ENCODE measurements around the gene DVL2.

DVL2 gene

DNA sequence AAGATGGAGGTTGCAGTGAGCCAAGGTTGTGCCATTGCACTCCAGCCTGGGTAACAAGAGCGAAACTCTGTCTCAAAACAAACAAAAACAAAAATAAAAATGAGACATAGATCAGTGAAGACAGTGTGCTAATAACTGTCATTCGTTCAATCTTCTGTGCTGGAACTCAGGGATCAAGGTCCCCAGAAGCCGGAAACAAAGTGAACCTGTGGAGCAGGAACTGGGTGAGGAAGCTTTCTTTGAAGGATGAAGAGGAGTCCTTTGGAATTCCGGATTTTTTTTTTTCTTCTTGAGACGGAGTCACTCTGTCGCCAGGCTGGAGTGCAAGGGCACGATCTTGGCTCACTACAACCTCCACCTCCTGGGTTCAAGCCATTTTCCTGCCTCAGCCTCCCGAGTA lies 45.1 kb upstream of the DVL2 start (continued):
- TF ChIP-seq, protein P1, sequence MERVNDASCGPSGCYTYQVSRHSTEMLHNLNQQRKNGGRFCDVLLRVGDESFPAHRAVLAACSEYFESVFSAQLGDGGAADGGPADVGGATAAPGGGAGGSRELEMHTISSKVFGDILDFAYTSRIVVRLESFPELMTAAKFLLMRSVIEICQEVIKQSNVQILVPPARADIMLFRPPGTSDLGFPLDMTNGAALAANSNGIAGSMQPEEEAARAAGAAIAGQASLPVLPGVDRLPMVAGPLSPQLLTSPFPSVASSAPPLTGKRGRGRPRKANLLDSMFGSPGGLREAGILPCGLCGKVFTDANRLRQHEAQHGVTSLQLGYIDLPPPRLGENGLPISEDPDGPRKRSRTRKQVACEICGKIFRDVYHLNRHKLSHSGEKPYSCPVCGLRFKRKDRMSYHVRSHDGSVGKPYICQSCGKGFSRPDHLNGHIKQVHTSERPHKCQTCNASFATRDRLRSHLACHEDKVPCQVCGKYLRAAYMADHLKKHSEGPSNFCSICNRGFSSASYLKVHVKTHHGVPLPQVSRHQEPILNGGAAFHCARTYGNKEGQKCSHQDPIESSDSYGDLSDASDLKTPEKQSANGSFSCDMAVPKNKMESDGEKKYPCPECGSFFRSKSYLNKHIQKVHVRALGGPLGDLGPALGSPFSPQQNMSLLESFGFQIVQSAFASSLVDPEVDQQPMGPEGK (CRISPR knock-in tag; IDR thresholded peaks at IDR 0.05; ENCODE audit: borderline replicate concordance), result no peak
- TF ChIP-seq ZC3H10 (CRISPR knock-in tag; IDR thresholded peaks at IDR 0.05) (no peak), PPARA (CRISPR knock-in tag; IDR thresholded peaks at IDR 0.05; ENCODE audit: borderline replicate concordance) (no peak), ARNTL (CRISPR knock-in tag; IDR thresholded peaks at IDR 0.05; ENCODE audit: borderline replicate concordance, low read depth) (no peak), ISL1 (CRISPR knock-in tag; IDR thresholded peaks at IDR 0.05) (no peak), ZNF70 (CRISPR knock-in tag; IDR thresholded peaks at IDR 0.05) (no peak), ZFP30 (CRISPR knock-in tag; IDR thresholded peaks at IDR 0.05) (no peak)

- TF ChIP-seq, protein P2, sequence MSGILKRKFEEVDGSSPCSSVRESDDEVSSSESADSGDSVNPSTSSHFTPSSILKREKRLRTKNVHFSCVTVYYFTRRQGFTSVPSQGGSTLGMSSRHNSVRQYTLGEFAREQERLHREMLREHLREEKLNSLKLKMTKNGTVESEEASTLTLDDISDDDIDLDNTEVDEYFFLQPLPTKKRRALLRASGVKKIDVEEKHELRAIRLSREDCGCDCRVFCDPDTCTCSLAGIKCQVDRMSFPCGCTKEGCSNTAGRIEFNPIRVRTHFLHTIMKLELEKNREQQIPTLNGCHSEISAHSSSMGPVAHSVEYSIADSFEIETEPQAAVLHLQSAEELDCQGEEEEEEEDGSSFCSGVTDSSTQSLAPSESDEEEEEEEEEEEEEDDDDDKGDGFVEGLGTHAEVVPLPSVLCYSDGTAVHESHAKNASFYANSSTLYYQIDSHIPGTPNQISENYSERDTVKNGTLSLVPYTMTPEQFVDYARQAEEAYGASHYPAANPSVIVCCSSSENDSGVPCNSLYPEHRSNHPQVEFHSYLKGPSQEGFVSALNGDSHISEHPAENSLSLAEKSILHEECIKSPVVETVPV (CRISPR knock-in tag; IDR thresholded peaks at IDR 0.05), result no peak
- TF ChIP-seq, protein P3, sequence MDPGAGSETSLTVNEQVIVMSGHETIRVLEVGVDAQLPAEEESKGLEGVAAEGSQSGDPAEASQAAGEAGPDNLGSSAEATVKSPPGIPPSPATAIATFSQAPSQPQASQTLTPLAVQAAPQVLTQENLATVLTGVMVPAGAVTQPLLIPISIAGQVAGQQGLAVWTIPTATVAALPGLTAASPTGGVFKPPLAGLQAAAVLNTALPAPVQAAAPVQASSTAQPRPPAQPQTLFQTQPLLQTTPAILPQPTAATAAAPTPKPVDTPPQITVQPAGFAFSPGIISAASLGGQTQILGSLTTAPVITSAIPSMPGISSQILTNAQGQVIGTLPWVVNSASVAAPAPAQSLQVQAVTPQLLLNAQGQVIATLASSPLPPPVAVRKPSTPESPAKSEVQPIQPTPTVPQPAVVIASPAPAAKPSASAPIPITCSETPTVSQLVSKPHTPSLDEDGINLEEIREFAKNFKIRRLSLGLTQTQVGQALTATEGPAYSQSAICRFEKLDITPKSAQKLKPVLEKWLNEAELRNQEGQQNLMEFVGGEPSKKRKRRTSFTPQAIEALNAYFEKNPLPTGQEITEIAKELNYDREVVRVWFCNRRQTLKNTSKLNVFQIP (CRISPR knock-in tag; IDR thresholded peaks at IDR 0.05; ENCODE audit: borderline replicate concordance, low read depth), result no peak
- TF ChIP-seq ZFP3 (CRISPR knock-in tag; IDR thresholded peaks at IDR 0.05), result no peak
- ATAC-seq, result no peak
These were observed 32.5 kb upstream of the DVL2 start for GRCh38 chr17:7266784-7267183.

DNA sequence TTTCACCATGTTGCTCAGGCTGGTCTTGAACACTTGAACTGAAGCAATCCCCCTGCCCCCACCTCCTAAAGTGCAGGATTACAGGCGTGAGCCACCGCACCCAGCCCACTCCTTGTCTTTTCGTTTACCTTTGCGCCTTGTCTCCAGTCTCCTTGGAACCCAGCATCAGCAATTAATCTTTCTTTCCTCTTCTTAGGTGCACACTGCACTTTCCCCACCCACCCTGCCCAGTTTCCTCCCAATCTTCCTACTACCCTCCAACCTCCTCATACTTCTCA lies 29.4 kb upstream of the DVL2 start:
- ATAC-seq, result no peak
- TF ChIP-seq ZNF8 (CRISPR knock-in tag; IDR thresholded peaks at IDR 0.05), result no peak
- no peak for TF ChIP-seq ZNF70 (CRISPR knock-in tag; IDR thresholded peaks at IDR 0.05)
- no peak for TF ChIP-seq ARNTL (CRISPR knock-in tag; IDR thresholded peaks at IDR 0.05; ENCODE audit: borderline replicate concordance, low read depth)
- TF ChIP-seq ZC3H10 (CRISPR knock-in tag; IDR thresholded peaks at IDR 0.05), result no peak
- TF ChIP-seq GLIS3 (CRISPR knock-in tag; IDR thresholded peaks at IDR 0.05), result no peak
- TF ChIP-seq TCF4 (CRISPR knock-in tag; IDR thresholded peaks at IDR 0.05; ENCODE audit: borderline replicate concordance), result no peak
- TF ChIP-seq ESRRG (CRISPR knock-in tag; IDR thresholded peaks at IDR 0.05), result no peak
- TF ChIP-seq ZFP30 (CRISPR knock-in tag; IDR thresholded peaks at IDR 0.05), result no peak
- TF ChIP-seq ZNF565 (CRISPR knock-in tag; conservative IDR thresholded peaks at IDR 0.05; ENCODE audit: low read depth), result no peak

GRCh38 chr17:7262935-7263800 lies 28.9 kb upstream of the DVL2 start:
- no peak for TF ChIP-seq CREB5 (CRISPR knock-in tag; IDR thresholded peaks at IDR 0.05; ENCODE audit: low read depth)
- TF ChIP-seq ARNTL (CRISPR knock-in tag; IDR thresholded peaks at IDR 0.05; ENCODE audit: borderline replicate concordance, low read depth), result no peak
- ATAC-seq, result no peak; the same call in 2 of the 3 replicates

GRCh38 chr17:7262192-7262934 lies 28.0 kb upstream of the DVL2 start, which contains the start of gene CLDN7:
CLDN7 (minus strand) TSS chr17:7262478; CDS start chr17:7262043, 435 bp downstream.
- ATAC-seq, result no peak
- TF ChIP-seq ESRRG (CRISPR knock-in tag; IDR thresholded peaks at IDR 0.05) (no peak), CSDC2 (CRISPR knock-in tag; IDR thresholded peaks at IDR 0.05) (no peak), ARNTL (CRISPR knock-in tag; IDR thresholded peaks at IDR 0.05; ENCODE audit: borderline replicate concordance, low read depth) (no peak), PPARA (CRISPR knock-in tag; IDR thresholded peaks at IDR 0.05; ENCODE audit: borderline replicate concordance) (no peak), OSR1 (CRISPR knock-in tag; IDR thresholded peaks at IDR 0.05) (no peak), SNAI2 (CRISPR knock-in tag; IDR thresholded peaks at IDR 0.05) (no peak), ZFP3 (CRISPR knock-in tag; IDR thresholded peaks at IDR 0.05) (no peak), ZNF70 (CRISPR knock-in tag; IDR thresholded peaks at IDR 0.05) (no peak), ZC3H10 (CRISPR knock-in tag; IDR thresholded peaks at IDR 0.05) (no peak), CREB5 (CRISPR knock-in tag; IDR thresholded peaks at IDR 0.05; ENCODE audit: low read depth) (no peak), RARB (CRISPR knock-in tag; IDR thresholded peaks at IDR 0.05) (no peak), GLIS3 (CRISPR knock-in tag; IDR thresholded peaks at IDR 0.05) (no peak)
- TF ChIP-seq, protein P3 (CRISPR knock-in tag; IDR thresholded peaks at IDR 0.05; ENCODE audit: borderline replicate concordance, low read depth), result no peak
